Adipose tissue (tissue), 3 donors: ENCODE measurements around the gene CENPP. TPM values are rescaled to one million over a fixed set of nuclear protein-coding genes. Genes with fewer than 3 reads are reported as not detected.

Experiments used
- H3K27ac ChIP-seq: one replicate; pipeline ENCODE4 v1.5.1; 2013; ENCODE audit warnings: low read depth, low read length
- WGBS, 3 donors: extraction: QIAGEN DNeasy Blood & Tissue Kit; methylation state at CpG; one replicate each; pipeline ENCODE4 v1.1.7; 2013; 5-methylcytosine and 5-hydroxymethylcytosine counted together
- polyA plus RNA-seq, 3 donors: library from polyadenylated mRNA; stranded (reverse); fragments of 200-250 nt; gene quantifications; one replicate each; pipeline ENCODE4 v1.2.3, GENCODE V29; 2013
- donor health status: healthy with polysubstance abuse.
- donor health status: Bipolar disorder and iron deficiency.
- donor health status: healthy.

The CENPP gene
- polyA plus RNA-seq, 3 donors: 1.3 to 2.2 (median 1.5) TPM

DNA sequence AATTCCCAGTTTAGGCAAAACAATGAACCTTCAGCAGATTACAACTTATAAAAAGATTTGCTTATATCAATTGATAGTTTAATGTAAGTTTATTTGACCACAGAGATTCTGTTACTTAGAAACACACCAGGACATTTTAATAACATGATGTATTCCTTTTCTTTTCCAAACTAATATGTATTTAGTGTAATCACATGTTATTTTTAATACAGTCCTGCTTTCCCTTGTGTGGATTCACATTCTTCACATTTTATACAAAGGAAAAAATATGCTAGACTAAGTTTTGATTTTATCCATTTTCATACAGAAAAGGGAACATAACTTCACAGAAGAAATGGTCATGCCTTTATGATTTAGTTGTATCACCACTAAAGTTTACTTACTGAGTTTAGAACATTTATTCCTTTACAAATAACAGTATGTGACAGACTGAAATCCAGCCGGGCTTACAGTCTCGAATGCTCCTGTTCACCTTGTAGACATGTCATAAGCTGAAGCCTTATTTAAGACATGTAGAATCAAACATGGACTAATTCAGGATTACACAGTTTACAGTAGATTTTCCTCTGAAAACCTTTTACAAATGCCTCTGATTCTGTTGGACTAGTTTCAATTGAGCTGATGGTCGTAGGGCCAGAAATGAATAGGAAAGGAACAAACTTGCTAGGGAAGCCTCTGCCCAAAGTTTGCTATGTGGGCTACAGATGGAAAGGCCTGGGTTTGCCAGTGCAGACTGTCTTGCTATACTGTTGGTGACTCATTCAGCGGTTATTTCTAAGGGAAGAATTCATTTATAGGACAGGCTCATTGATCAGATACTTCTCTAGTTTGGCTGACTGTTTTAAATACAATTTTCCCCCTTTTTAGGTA is 163.2 kb downstream of the CENPP start:
- H3K27ac ChIP-seq: no peak overlapping the region
- WGBS, 3 donors: 56 to 85% (median 68%) methylated on average over 4 of the region's 4 CpGs

DNA sequence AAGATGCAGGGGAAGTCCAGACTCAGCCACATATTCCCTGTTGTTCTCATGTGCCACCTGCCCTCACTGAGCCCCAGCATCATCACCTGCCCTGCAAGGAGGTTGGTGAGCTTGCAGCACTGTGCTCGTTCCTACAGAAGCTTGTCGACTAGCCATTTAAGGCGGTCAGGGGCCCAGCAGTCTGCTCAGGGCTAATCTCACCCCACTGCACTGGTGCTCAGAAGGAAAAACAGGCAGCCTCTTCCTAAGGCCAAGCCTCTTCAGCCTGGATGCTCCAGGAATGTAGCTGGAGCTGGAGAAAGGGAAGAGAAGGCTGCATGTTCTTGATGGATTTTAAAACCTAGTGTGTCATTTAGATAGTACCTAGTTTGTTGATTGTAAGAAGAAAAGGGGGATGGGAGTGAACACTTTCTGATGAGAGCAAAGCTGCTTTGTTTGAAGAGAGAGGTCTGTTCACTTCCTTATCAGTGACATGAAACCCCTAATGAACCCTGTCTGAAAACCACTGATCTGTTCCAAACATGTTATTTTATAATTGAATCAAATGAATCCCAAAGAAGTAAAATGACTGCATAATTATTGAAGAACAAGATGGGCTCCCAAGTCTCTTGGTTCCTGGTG is 167.1 kb downstream of the CENPP start:
- 77 to 84% (median 83%) methylated on average over 3 of the region's 3 CpGs for WGBS, 3 donors
- no peak overlapping the region for H3K27ac ChIP-seq

DNA sequence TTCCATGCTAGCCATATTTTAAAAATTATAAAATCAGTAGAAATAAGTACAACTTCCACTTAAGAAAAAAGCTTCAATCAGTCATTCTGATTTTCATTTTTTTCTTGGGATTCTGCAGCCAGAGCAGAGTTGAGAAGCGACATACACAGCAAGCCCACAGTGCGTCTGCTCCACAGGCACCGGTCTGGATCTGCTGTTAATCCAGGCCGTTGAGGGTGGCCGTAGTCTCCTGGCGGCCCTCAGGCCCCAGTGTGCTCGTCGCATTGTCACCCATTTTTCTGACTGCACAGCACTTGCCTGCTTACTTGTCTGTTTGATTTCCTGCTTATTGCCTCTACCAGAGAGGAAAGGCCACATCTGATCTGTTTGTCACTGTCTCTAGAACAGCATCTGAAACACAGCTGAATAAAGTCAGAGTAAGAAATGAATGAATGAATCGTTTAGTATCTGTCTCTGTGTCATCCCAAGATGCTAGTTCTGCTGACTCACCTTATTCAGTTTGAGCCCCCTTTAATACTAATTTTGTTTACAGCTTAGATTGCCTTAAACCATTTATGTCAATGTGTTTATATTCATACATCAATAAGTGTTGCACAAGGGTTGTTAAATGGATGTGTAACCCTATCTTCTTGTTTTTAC is 168.1 kb downstream of the CENPP start:
- WGBS, 3 donors: 81 to 89% (median 85%) methylated on average over 9 of the region's 9 CpGs
- no peak overlapping the region for H3K27ac ChIP-seq

DNA sequence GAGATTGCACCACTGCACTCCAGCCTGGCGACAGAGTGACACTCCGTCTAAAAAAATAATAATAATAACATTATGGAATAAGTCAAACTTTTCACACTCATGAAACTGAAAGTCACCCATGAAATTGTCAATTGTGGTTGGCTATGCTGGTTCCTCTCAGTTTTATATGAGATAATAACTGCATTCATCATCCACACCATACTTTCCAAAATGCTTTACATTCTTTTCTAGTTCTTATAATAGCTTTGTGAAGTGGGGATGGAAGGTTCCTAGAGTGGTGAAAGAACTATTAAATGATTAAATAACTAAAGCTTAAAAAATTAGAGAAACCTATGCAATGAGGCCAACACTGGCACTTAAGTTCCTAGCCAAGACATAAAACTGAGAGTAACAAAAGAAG is 169.1 kb downstream of the CENPP start:
- no peak overlapping the region for H3K27ac ChIP-seq
- WGBS, 3 donors: 92 to 100% (median 95%) methylated on average over 2 of the region's 2 CpGs

DNA sequence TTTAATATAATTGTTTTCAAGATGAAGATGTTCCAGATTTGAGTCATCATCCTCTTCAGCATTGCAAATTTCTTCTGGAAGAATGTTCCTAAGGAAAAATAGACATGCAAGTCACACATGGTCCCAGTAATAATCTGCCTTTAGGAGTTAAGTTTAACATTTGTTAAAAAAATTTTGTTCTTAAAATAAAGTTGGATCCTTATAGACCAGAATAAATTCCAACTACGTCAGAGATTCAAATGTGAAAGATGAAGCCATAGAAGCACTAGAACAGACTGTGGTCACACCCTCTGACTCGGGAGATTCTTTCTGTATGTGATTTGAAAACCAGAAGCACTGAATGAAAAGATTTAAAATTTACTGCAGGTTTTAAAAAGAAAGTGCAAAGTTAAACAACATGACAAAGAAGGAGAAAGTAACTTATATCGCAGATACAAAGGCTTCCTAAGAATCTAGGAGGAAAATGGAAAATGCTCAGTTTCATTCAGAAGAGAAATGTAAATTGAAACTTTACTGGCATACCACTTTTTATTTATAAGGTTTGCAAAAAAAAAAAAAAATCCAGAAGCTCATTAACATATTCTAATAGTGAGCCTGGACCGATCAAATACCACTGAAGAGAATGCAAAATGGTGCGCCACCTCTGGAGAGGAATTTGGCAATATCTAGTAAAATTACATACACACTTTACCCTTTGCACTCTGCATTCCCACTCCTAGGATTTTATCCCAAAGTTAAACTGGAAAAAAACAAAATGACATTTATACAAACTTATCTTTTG is 170.8 kb downstream of the CENPP start:
- no peak overlapping the region for H3K27ac ChIP-seq
- WGBS, 3 donors: 76 to 95% (median 80%) methylated on average over 5 of the region's 5 CpGs

DNA sequence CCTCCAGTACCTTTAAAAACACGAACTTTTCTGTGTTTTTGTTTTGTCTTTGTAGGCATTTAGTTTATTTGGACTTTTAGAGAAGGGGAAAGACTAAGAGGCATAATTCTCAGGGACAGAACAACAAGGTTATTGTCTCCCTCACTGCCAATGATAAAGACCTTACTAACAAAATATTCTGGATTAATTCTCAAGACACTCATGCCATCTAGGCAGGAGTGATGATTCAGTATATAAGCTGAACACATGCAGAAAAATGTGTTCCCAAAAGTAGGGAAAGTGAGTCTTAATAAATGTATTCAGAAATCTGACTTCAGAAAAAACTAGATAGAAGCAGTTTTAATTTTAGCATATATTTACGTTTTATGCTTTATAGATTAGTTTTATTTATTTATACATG is 173.9 kb downstream of the CENPP start:
- WGBS, 3 donors: 42 to 89% (median 66%) methylated on average over 2 of the region's 2 CpGs
- no peak overlapping the region for H3K27ac ChIP-seq

DNA sequence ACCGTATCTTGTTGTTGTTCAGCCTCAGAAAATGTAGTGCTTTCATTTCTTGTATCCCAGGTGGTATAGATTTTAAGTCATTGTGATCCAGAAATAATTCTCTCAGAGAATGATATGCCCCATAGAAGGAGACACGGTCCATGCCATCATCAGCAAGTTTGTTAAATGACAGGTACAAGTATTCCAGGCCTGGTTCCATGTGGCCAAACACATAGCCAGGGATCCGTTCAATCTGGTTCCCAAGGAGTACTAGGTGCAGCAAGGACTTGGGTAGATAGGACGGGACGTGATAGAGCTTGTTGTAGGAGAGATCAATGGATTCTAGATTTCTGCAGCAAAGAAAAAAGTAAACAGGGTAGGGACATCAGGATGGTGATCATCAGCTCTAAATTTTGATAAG is 175.0 kb downstream of the CENPP start:
- WGBS, 3 donors: 95 to 99% (median 97%) methylated on average over 5 of the region's 5 CpGs
- H3K27ac ChIP-seq: no peak overlapping the region

DNA sequence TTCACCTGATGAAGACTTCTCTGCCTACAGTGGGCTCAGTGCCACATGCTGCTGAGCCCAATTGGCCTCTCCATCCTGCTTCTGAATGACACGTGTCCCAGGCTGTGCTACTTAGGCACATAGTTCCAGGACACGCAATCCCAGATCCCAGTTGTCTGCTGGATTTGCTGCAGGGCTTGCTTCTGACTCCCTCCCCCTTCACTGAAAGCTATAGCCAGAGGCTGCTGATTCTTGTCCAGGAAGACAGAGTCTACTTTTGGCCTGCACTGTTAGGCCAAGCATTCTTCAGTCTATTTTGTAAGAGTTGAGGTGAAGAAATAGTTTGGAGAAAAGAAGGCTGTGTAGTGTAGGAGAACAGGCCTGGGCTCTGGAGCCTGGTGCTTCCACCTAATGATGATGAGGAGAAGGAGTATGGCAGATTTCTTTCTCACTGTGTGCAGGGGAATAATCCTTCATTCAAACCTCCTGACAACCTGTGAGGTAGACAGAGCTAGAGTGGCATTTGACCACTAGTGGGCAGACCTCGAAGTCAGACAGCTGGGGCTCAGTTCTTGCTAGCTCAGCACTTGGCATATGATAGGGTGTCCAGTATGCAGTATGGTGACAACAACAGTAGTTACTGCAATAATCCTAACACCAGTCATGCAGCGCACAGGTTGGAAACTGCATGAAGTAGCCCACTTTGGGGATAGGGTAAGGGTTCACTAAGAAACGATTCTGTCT is 176.1 kb downstream of the CENPP start:
- no peak overlapping the region for H3K27ac ChIP-seq
- WGBS, 3 donors: 70 to 75% (median 75%) methylated on average over 5 of the region's 5 CpGs

DNA sequence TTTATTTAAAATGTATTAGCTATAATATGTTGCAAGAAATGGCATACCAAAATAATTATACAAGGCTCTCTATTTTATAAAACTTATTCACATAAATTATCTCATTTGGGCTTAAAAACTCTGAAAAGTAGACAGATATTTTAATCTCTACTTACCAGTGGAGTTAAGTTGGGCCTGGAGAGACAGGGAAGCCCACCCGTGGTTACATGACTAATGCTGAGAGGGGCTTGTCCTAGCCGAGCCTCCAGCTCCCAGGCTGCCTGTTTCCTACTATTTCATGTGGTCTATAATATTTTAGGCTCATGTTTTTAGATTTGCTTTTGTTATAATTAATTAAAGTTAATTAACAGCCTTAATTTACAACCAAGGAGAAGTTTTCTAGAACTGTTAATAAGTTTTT is 177.4 kb downstream of the CENPP start:
- 75 to 93% (median 83%) methylated on average over 2 of the region's 2 CpGs for WGBS, 3 donors
- H3K27ac ChIP-seq: no peak overlapping the region

DNA sequence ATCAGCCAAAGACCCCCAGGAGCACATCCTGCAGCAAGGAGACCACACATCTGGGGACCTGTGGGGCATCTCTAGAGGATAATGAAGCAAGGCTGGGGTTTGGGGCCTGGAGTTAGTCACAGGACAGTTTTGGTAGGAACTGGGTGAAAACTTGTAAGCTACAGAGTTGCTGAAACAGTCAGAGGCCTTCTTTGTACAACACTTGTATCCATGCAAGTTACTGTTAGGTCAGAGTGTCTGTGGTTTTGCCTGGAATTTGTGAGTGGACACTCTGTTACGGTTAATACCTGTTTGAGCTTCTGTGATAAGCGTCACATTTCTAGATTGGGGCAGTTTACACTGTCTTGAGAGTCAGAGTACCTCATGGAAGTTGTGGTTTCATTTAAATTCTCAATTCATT is 179.1 kb downstream of the CENPP start:
- 92 to 95% (median 94%) methylated on average over 2 of the region's 2 CpGs for WGBS, 3 donors
- no peak overlapping the region for H3K27ac ChIP-seq

DNA sequence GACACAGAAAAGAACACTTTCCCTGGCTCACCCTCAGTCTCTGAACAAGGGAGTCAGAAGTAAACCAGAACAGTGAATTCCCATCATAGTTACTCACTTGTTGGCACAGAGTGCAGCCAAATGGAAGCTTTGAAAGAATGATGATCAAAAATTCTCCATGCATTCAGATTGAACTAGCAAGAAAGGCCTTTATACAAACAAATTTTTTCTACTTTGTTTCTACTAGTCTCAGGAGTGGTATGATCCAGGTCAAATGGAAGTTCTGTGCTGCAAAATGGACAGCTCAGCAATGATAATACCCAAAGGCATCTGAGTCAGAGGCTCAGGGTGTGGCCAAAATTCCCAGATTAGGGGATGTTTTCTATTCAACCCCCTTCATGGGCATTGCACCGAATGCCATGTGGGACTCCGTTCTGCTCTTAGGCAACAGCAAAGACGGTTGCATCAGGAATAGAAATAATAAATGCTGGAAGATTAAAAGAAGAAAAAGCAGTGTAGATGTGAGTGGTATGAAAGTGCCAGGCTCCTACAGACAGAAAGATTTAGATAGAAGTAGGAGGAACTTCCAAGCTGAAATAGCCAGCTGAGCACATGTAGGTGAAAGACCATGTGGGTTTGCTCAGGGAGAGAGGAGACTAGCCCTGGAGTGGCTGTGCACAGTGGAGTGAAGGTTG is 180.6 kb downstream of the CENPP start:
- H3K27ac ChIP-seq: peak overlapping the region; percentile 3
- 36 to 84% (median 53%) methylated on average over 3 of the region's 3 CpGs for WGBS, 3 donors

DNA sequence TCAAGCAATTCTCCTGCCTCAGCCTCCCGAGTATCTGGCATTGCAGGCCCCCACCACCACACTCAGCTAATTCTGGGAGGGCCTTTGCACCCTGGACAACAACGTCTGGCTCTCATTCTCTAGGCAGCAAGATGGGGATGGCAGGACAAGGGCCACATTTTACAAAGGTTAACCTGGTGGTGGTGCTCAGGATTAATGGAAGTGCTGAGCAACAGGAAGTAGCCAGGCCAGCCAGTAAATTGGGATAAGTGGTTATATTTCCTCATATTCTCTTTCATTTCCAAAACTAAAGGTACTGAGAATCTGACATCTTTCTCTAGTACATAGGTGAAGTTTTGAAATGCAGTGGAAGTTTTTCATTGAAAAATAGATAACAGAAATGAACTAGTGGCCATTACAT is 181.3 kb downstream of the CENPP start:
- peak overlapping the region; percentile 3 for H3K27ac ChIP-seq
- 71 to 88% (median 75%) methylated on average over 2 of the region's 2 CpGs for WGBS, 3 donors

DNA sequence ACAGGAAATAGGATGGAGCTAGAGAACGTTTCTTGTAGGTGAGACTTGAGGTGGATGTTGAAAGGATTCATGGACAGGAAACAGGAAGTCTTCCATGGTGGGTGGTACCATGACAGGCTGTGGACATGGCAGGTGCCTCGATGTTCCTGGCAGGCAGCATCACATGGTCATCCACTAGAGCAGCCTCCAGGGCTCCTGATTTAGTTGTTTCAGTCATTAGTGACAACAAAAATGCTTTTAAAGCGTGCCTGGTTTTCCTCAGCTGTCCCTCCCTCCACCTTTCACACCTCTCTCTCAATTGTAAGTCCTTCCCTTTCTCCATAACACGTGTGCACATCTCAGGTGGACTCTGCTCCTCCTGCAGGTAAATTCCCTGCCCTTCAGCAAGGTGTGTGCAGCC is 181.7 kb downstream of the CENPP start:
- H3K27ac ChIP-seq: no peak overlapping the region
- WGBS, 3 donors: 49 to 54% (median 50%) methylated on average over 4 of the region's 4 CpGs

DNA sequence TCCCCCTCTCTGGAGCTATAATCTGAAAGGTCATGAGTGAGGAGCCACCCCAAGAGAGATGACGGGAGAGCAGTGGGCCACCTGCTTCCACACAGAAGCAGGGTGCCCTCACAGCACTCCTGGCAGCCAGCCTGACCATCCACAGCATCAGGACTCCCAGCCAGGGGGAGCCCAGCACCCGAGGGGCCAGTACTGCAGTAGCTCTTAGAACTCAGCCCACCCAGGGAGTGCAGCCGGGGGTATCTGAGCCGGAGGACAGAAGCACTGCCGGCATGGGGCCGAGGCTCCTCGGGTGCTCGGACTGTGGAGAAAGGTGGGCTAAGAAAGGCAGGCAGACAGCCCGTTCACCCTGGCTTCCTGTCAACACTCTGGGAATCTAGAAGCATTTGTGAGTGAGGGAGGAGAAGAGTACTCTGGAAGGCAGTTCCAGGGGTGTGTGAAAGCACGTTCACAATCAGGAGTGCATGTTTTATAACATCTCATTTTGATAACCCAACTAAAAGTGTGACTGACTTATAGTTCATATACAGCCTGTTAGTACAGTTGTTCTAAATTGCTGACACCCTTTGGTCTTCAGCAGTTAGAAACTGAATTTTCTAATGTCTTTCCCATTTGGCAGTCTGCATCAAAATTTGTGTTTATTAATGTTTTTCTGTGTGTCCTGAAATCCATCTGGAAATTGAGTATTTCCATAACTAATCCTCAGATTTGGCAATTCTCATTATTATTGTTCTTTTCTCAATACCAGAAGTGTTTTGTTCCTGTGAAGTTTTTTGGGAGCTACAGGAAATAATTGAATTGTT is 182.5 kb downstream of the CENPP start:
- no peak overlapping the region for H3K27ac ChIP-seq
- WGBS, 3 donors: 50 to 76% (median 61%) methylated on average over 10 of the region's 10 CpGs

DNA sequence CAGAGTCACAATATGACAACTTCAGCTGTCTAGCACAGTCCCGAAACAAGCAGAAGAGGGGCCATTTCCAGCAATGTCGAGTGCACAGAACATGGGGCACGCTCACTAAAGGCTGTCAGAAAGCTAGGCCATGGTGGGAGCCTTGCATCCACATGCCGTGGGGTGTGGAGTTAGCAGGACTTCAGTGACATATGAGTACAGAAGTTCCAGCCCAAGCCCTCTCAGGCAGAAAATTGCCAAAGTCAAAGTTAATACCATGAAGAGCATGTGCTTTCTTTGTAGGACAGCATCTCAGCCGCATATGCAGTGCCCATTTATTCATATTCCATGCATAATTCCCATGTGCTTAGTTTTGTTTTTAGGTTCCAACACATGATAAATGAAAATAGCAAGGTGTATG is 183.3 kb downstream of the CENPP start:
- H3K27ac ChIP-seq: no peak overlapping the region
- WGBS, 3 donors: 94 to 98% (median 95%) methylated on average over 5 of the region's 5 CpGs

DNA sequence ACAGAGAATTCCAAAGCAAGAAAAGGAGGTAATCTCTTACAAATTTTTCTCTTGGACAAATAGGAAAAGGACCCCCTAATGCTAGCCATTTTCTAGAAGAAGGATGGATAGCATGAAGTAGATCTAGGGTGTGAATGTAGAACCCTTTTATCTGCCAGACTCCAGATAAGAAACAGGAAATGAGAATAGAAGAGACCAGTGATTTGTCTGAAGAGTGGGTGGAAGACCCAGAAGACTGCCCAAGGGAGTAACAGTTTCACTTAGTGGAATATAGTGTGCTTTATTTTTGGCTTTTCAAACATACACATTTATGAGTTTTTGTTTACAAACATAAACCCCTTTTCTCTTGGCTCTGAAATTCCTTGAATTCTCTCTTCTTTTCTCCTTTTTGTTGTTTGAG is 185.0 kb downstream of the CENPP start:
- H3K27ac ChIP-seq: no peak overlapping the region

DNA sequence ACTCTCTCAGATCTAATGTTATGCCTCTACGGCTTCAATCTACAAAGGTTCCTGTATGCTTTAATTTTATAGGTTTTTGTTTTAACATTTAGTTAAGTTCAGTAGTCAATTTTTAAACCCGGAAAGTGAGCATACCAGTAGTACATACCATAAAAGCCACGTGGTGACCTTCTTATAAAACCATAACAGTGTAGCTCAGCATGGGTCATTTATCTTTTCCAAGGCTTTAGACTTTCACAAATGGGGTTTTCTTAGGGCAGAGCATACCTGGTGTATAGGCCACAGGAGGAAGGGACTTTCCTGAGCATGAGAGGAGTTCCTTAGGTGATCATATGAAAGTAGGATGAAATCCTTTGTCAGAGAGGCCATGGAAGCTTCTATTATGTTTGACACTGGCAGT is 186.9 kb downstream of the CENPP start:
- 49 to 92% (median 62%) methylated on average over 3 of the region's 3 CpGs for WGBS, 3 donors
- no peak overlapping the region for H3K27ac ChIP-seq
